ENCODE results near the gene SUGCT.
"Not testable (repeated sequence)": the region's sequence is repeated elsewhere in the genome, so short reads cannot be mapped to it uniquely, and the experiment has no call there.

SUGCT gene

GRCh38 chr7:40134428-40135316 lies at the start of gene SUGCT, which contains the start of gene MPLKIP:
TSS of gene SUGCT (plus strand) at chr7:40135005.
TSS of gene MPLKIP (minus strand) at chr7:40134622. CDS start at chr7:40134567, 55 bp downstream.
- DNase-seq, result peak; percentile 82

- DNase-seq, result no peak
Measured at GRCh38 chr7:40092182-40092581, 42.6 kb upstream of the SUGCT start.

- no peak for DNase-seq
Measured at GRCh38 chr7:40093631-40094350, 41.0 kb upstream of the SUGCT start.

- no peak for DNase-seq
Measured at GRCh38 chr7:40095230-40095629, 39.6 kb upstream of the SUGCT start.

- no peak for DNase-seq
Measured at GRCh38 chr7:40095695-40096327, 39.0 kb upstream of the SUGCT start.

GRCh38 chr7:40097728-40098127 lies 37.1 kb upstream of the SUGCT start:
- DNase-seq, result no peak

GRCh38 chr7:40098810-40099209 lies 36.0 kb upstream of the SUGCT start:
- DNase-seq, result no peak

- DNase-seq, result no peak
Measured at GRCh38 chr7:40099837-40100236, 35.0 kb upstream of the SUGCT start.

- DNase-seq, result no peak
Measured at GRCh38 chr7:40101201-40101600, 33.6 kb upstream of the SUGCT start.

GRCh38 chr7:40102897-40103296 lies 31.9 kb upstream of the SUGCT start:
- no peak for DNase-seq

GRCh38 chr7:40105879-40106473 lies 28.8 kb upstream of the SUGCT start:
- DNase-seq, result no peak

GRCh38 chr7:40115936-40116335 lies 18.9 kb upstream of the SUGCT start:
- no peak for DNase-seq

GRCh38 chr7:40117199-40117598 lies 17.6 kb upstream of the SUGCT start:
- DNase-seq, result not testable (repeated sequence)

GRCh38 chr7:40118201-40118600 lies 16.6 kb upstream of the SUGCT start:
- DNase-seq, result not testable (repeated sequence)

GRCh38 chr7:40120020-40120419 lies 14.8 kb upstream of the SUGCT start:
- DNase-seq, result no peak

- not testable (repeated sequence) for DNase-seq
Measured at GRCh38 chr7:40122100-40122939, 12.5 kb upstream of the SUGCT start.

- DNase-seq, result no peak
Measured at GRCh38 chr7:40122940-40123254, 11.9 kb upstream of the SUGCT start.

GRCh38 chr7:40133561-40134427 lies 1.0 kb upstream of the SUGCT start:
- no peak for DNase-seq

- DNase-seq, result no peak
Measured at GRCh38 chr7:40135317-40135610, 459 bp downstream of the SUGCT start.

- DNase-seq, result no peak
Measured at GRCh38 chr7:40137563-40137962, 2.8 kb downstream of the SUGCT start.

- no peak for DNase-seq
Measured at GRCh38 chr7:40138973-40139372, 4.2 kb downstream of the SUGCT start.

GRCh38 chr7:40139891-40140290 lies 5.1 kb downstream of the SUGCT start:
- DNase-seq, result not testable (repeated sequence)

Measured in activated CD4-positive, alpha-beta T cell treated with anti-CD3 and anti-CD28 coated beads for 1 hour (primary cell).